Measurements from ENCODE around the gene AP2A2.

Gene AP2A2

GRCh38 chr11:1041936-1042608, 116.4 kb downstream of the AP2A2 start:
- no peak for DNase-seq (ENCODE audit: low read depth in 2 of 2)

DNA sequence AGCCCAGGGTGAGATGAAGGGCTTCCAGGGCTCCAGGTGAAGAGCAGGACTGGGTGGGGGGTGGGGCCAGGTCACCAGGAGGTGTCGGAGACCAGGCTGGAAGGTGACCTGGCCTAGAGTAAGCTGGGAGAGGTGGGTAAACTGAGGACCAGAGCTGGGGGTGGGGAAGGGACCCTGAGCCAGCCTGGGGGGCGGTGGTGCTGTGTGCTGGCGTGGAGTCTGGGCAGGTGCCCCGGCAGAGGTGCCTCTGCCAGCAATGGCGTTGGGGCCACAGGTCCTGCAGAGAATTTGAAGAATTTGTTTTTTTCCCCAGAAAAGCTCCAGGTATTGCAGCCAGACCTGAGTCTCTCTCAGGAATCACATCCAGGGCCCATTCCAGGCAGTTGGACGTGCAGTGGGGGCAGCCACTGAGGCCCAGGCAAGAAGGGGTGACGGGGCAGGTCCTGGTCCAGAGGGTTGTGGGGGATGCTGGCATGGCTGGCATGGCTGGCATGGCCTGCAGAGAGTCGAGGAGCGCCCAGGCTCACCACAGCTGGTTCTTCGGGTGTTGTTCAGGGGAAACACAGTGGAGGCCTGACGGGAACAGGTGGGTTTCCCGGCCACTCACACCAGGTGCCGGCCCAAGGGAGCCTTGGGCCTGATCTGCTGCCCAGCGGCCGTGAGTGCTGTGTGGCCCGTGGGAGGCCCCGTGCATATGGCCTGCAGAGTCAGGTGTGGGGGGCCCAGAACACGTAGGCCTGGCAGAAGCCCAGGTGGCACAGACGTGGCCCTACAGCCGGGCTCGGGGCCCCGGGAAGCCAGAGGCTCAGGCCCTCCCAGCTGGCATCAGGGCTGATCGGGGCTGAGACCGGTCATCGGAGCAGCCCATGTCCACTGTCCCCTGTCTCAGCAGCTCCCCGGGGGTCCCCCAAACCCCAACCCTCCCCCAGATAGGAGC, 117.2 kb downstream of the AP2A2 start:
- no peak for DNase-seq (ENCODE audit: low read depth in 2 of 2)

GRCh38 chr11:1043563-1044096, 118.0 kb downstream of the AP2A2 start:
- DNase-seq (ENCODE audit: low read depth in 2 of 2): no peak

DNA sequence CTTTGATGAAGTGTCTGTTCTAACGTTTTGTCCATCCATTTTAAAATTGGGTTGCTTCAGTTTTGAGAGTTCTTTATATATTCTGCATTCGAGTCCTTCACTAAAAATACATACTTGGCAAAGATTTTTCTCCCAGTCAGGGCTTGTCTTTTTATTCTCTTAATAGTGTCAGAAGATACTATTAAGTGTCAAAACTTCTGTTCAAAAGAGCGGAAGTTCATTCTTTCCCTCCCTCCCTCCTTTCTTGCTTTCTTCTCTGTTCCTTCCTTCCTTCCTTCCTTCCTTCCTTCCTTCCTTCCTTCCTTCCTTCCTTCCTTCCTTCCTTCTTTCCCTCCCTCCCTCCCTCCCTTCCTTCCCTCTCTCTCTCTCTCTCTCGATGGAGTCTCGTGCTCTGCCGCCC, 118.5 kb downstream of the AP2A2 start:
- DNase-seq (ENCODE audit: low read depth in 2 of 2): no peak

DNA sequence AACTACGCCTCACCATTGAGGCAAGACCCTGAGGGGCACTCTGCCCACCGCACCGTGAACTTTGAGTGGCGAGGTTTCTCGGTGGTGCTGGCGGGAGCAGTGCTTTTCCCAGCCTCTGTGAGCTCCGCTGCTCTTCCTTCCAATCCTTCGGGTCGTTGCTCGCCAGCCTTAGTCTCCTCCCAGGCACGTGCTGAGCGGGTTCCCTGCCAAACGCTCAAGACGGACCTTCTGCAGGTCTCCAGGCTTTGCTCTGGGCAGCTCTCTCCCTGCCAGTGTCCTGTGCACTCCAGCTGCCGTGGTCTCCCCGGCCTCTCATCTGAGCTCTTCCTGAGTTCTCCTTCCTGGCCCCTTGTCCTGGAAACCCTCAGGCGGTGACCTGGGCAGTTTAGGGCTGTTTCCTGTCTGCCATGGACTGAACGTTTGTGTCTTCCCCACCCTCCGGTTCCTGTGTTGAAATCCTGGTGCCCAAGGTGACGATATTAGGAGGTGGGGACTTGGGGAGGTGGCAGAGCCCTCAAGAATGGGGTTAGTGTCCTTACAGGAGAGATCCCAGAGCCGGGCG, 122.0 kb downstream of the AP2A2 start:
- DNase-seq (ENCODE audit: low read depth in 2 of 2): no peak

DNA sequence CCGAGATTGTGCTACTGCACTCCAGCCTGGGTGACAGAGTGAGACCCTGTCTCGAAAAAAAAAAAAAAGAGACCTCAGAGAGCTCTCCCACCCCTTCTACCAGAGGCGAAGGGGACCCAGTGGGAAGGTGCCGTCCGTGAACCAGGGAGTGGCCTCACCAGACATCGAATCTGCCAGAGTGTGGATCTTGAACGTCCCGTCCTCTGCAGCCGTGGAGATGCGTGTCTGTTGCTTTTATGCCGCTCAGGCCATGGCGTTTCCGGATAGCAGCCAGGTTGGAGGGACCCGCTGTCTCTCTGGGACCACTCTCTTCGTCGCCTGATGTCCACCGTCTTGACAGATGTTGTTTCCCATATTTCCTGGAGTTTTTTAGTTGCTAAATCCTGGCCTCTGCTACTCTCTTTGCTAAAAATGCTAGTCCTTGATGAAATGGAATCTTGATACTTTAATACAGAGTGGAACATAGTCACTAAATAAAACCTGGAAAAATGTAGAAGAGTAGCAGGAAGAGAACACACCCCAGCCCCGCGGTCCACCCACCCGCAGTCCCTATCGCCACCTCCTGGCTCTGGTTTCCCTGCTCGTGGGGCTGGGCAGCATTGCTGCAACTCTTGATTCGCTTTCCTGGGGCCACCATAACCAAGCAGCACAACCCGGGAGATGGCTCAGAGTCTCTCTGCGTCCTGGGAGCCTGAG, 122.9 kb downstream of the AP2A2 start:
- no peak for DNase-seq (ENCODE audit: low read depth in 2 of 2)

DNA sequence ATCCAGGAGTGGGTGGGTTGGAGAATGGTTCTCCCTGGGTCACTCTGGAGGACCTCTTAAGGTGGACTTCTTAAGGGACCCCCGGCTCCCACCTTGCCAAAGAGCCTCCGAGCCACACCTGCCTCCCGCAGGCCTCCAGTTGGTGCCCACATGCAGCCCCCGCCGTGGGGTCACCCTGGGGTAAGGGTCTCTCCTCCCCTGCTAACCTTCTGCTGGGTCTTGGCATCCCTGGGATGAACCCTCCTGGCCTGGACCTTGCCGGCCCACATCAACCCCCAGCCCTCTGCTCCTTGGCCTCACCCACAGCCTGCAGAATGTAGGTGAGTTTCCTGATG, 123.4 kb downstream of the AP2A2 start:
- no peak for DNase-seq (ENCODE audit: low read depth in 2 of 2)

DNA sequence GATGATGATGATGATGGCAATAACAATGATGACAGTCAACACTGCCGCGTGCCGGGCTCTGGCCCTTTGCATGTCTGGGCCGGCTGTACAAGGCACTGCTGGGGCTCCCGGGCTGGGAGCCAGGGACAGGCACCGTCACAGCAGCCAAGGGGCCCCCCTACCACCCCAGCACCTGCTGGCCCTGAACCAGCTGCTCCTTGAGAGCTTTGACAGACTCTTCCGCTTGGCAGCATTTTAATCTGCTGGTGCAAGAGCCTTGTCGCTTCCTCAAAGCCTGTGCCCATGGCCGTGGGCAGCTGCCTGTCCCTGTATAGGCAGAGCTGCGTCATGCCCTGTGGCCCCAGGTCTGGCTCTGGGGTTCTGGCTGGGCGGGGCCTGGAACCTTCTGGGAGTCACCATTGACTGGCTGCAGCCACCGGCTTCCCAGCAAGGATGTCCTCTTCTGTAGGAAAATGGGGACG, 123.8 kb downstream of the AP2A2 start:
- DNase-seq (ENCODE audit: low read depth in 2 of 2): no peak

DNA sequence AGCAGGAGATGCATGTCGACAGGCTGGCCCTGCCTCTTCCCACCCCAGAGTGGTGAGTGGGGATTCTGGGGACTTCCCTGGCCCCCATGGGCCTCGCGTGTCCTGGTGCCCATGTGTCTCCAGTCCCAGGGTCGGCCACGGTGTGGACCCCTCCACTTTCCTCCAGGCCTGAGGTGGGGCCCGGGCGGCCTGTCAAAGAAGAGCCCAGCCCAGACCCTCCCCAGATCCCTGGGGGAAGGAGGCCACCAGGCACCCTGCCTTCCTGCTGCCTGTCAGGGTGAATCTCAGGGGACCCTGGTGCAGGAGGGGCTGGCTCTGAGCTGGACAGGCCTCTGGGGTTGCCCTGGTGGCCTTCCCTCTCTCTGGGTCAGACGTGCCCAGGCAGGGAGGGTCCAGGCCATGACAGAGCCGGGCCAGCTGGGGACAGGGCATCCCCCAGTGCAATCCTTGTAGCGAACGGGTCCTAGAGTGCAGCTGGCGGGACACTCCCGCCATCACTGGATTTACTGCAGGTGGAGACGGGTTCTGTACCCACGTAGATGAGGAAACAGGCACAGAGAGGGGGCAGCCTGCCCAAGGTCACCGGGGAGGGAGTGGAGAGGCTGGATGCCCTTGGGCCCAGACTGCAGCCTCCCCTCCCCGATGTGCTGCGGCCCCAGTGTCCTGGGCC, 124.4 kb downstream of the AP2A2 start:
- DNase-seq (ENCODE audit: low read depth in 2 of 2): no peak

GRCh38 chr11:1050581-1051355, 125.1 kb downstream of the AP2A2 start:
- DNase-seq (ENCODE audit: low read depth in 2 of 2): peak; percentile 49 to 69

DNA sequence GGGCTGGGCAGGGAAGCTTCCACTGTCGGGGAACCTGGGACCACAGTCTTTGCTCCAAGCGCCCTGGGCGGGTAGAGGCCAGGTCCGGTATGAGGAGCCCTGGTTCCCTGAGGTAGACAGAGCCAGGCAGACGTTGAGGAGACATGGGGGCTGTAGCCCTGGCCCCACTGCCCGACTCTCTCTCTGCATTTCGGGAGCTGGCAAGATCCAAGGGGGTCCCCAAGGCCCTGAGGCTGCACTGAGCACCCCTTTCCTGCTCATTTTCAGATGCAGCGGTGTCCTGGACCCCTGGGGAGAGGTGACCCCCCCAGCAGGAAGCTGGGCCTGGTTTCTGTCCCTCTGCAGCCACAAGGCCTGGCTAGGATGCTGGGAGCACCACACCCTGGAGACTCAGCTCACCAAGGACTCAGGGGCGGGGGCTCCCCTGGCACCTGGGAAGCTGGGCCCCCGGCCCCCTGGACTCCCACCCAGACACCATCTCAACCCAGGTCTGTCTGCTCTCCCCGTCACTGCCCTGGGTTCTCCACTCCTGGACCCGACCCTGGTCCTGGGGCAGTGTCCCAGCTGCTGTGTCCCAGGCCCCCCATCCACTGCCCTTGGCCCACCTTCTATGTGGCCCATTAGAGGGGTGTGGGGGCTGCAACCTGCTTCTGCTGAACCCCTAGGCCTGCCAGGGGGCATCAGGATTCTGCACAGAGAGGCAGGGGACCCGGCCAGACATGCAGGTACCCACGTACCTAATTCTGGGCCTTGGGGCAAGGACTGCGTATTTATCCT, 125.9 kb downstream of the AP2A2 start:
- no peak for DNase-seq (ENCODE audit: low read depth in 2 of 2)

DNA sequence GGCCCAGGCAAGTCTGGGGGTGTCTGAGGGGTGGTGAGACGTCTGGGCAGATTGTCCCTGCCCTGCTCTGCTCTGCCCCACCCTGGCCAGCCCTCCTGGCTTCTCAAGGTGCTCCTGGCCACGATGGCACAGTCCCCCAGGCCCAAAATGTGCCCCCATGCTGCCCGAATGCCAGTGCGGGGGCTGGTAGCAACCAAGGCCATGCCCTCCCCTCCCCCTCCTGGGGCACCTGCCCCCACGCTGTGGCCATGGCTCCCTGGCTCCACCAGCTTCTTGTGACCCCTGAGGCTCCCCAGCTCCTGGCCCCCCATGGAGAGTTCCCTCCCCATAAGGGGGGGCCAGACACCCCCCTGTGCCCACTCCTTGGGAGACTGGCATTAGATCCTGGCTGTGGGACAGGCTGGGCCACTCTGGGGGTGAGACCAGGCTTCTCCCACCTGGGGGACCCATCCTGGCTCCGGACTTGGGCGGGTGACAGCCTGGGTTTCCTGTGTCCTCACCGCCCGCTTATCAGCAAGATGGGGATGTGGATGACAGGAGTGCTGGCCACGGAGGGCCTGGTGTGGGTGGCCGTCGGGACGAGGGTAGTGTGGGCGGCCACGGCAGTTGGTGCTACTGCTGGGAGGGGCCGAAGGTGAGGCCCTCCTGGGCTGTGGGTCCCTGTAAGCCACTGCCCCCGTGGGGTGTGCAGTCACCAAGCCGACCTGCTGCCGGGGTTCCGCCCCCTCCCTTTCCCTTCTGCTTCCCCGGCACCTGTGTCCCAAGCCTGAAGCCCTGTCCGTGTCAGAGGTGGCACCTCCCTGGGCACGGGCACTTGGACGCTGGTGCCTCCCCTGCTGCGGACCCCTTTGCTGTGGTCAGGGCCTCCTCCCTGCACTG, 126.7 kb downstream of the AP2A2 start:
- no peak for DNase-seq (ENCODE audit: low read depth in 2 of 2)

GRCh38 chr11:1053121-1053901, 127.6 kb downstream of the AP2A2 start:
- DNase-seq (ENCODE audit: low read depth in 2 of 2): no peak

GRCh38 chr11:1054143-1055108, 128.8 kb downstream of the AP2A2 start:
- no peak for DNase-seq (ENCODE audit: low read depth in 2 of 2)

- no peak for DNase-seq (ENCODE audit: low read depth in 2 of 2)
These were observed 129.5 kb downstream of the AP2A2 start for GRCh38 chr11:1055109-1055703.

- no peak for DNase-seq (ENCODE audit: low read depth in 2 of 2)
These were observed 130.5 kb downstream of the AP2A2 start for GRCh38 chr11:1055990-1056771.
